HG03064 (cell line): ENCODE data around the gene RNF148.

Experiments used
- ATAC-seq: cut with Tn5 transposase; IDR thresholded peaks from one replicate; pipeline ENCODE4 v1.9.1; 2021; ENCODE audit warnings: low read depth; ENCODE audit not compliant: unreplicated experiment

The RNF148 gene

GRCh38 chr7:122702872-122703510 is at the start of gene RNF148:
TSS of gene RNF148 (minus strand) at chr7:122702922. CDS start at chr7:122702750, 172 bp downstream.
- no peak for ATAC-seq

- ATAC-seq = no peak
Observed at GRCh38 chr7:122750389-122750788, 47.7 kb upstream of the RNF148 start.

- ATAC-seq = no peak
Observed at GRCh38 chr7:122748195-122748594, 45.5 kb upstream of the RNF148 start.

GRCh38 chr7:122746948-122747347 is 44.2 kb upstream of the RNF148 start:
- no peak for ATAC-seq

- no peak for ATAC-seq
Observed at GRCh38 chr7:122743211-122743610, 40.5 kb upstream of the RNF148 start.

GRCh38 chr7:122738947-122739346 is 36.2 kb upstream of the RNF148 start:
- no peak for ATAC-seq

- no peak for ATAC-seq
Observed at GRCh38 chr7:122736183-122736582, 33.5 kb upstream of the RNF148 start.

- no peak for ATAC-seq
Observed at GRCh38 chr7:122727759-122728158, 25.0 kb upstream of the RNF148 start.

GRCh38 chr7:122727354-122727753 is 24.6 kb upstream of the RNF148 start:
- no peak for ATAC-seq

GRCh38 chr7:122726881-122727280 is 24.2 kb upstream of the RNF148 start:
- ATAC-seq = no peak

GRCh38 chr7:122724366-122724765 is 21.6 kb upstream of the RNF148 start:
- no peak for ATAC-seq

- no peak for ATAC-seq
Observed at GRCh38 chr7:122719010-122719578, 16.4 kb upstream of the RNF148 start.

- no peak for ATAC-seq
Observed at GRCh38 chr7:122717356-122718089, 14.8 kb upstream of the RNF148 start.

GRCh38 chr7:122715183-122715582 is 12.5 kb upstream of the RNF148 start:
- no peak for ATAC-seq

GRCh38 chr7:122710916-122711315 is 8.2 kb upstream of the RNF148 start:
- no peak for ATAC-seq

GRCh38 chr7:122709930-122710646 is 7.4 kb upstream of the RNF148 start:
- ATAC-seq = no peak

- ATAC-seq = no peak
Observed at GRCh38 chr7:122706836-122707235, 4.1 kb upstream of the RNF148 start.

GRCh38 chr7:122699017-122699416 is 3.7 kb downstream of the RNF148 start, which contains the start of gene RNF133:
TSS of gene RNF133 (minus strand) at chr7:122699117. CDS start at chr7:122698918, 199 bp downstream.
- ATAC-seq = no peak

GRCh38 chr7:122695816-122696215 is 6.9 kb downstream of the RNF148 start:
- ATAC-seq = no peak

GRCh38 chr7:122694697-122695096 is 8.0 kb downstream of the RNF148 start:
- ATAC-seq = no peak

GRCh38 chr7:122692769-122693309 is 9.9 kb downstream of the RNF148 start:
- ATAC-seq = no peak
